Panc1 (cell line): Measurements from ENCODE around the gene SUFU. TPM values are rescaled to one million over a fixed set of nuclear protein-coding genes. Genes with fewer than 3 reads are reported as not detected.

Experiments used
- ATAC-seq: fragments of 200-7000 bp; cut with Tn5 transposase; 2 replicates; pipeline ENCODE4 v1.9.1; 2020; ENCODE audit warnings: mild to moderate bottlenecking, moderate library complexity
- BruUV-seq: library from RNA; stranded (reverse); fragments of 400-500 nt; replicated peaks from 2 replicates; lab custom pipeline; 2021; lab: Mats Ljungman, UMichigan
- CTCF ChIA-PET: fragments of 300-600 bp; sonication (Branson Sonifier 250); formaldehyde crosslinking; loops from one replicate; lab custom pipeline; 2022; ENCODE audit warnings: antibody characterized with exemption; lab: Charles Lee
- POLR2A ChIA-PET: fragments of 300-600 bp; sonication (Branson Sonifier 250); formaldehyde crosslinking; loops from one replicate; lab custom pipeline; 2022; ENCODE audit warnings: antibody characterized with exemption; lab: Charles Lee
- DNase-seq: peaks from one replicate; pipeline ENCODE4 v3.0.0-alpha.2; 2010; ENCODE audit warnings: low read depth, low spot score
- H3K27ac ChIP-seq: 2 replicates; pipeline ENCODE4 v1.5.1; 2011; ENCODE audit warnings: mild to moderate bottlenecking, low read length, inconsistent platforms
- H3K27me3 ChIP-seq: fragments of 200-500 bp; sonication (Bioruptor generic); 2 replicates; pipeline ENCODE4 v1.6.0; 2014; ENCODE audit warnings: low read length, inconsistent platforms; ENCODE audit not compliant: control insufficient read depth, insufficient read depth
- H3K36me3 ChIP-seq: fragments of 200-500 bp; sonication (Bioruptor generic); 2 replicates; pipeline ENCODE4 v1.5.1; 2014; ENCODE audit warnings: inconsistent platforms, mild to moderate bottlenecking, low read length, moderate library complexity; ENCODE audit not compliant: control insufficient read depth, insufficient read depth
- H3K4me1 ChIP-seq: 2 replicates; pipeline ENCODE4 v1.5.1; 2011; ENCODE audit warnings: inconsistent platforms, mild to moderate bottlenecking, low read length, moderate library complexity; ENCODE audit not compliant: control insufficient read depth, insufficient read depth
- H3K4me3 ChIP-seq, 2 experiments: 2 replicates each; pipeline ENCODE4 v1.5.1; 2011 to 2012; ENCODE audit warnings: low read depth in 2 of 2, low read length in 2 of 2, mild to moderate bottlenecking in 2 of 2, inconsistent platforms in 1 of 2, moderate library complexity in 1 of 2
- H3K9me3 ChIP-seq: fragments of 200-500 bp; sonication (Bioruptor generic); 2 replicates; pipeline ENCODE4 v1.5.1; 2014; ENCODE audit warnings: low read depth, mild to moderate bottlenecking, inconsistent platforms, low read length, moderate library complexity; ENCODE audit not compliant: control insufficient read depth, insufficient read depth
- POLR2AphosphoS5 ChIP-seq: IDR thresholded peaks from 2 replicates; pipeline ENCODE4 v1.6.1; 2012; ENCODE audit warnings: mild to moderate bottlenecking, low read depth, low read length, moderate library complexity
- REST ChIP-seq, 2 experiments: IDR thresholded peaks; 2 replicates each; pipeline ENCODE4 v1.6.1; 2011 to 2012; ENCODE audit warnings: low read depth in 2 of 2, control low read depth in 1 of 2, low read length in 1 of 2, mild to moderate bottlenecking in 1 of 2, moderate library complexity in 1 of 2; ENCODE audit not compliant: insufficient read depth in 1 of 2
- SIN3A ChIP-seq: IDR thresholded peaks from 2 replicates; pipeline ENCODE4 v1.6.1; 2012; ENCODE audit warnings: low read depth, mild to moderate bottlenecking, low read length, moderate library complexity, borderline replicate concordance; ENCODE audit not compliant: insufficient read depth
- TCF7L2 ChIP-seq: IDR thresholded peaks from 2 replicates; pipeline ENCODE4 v1.6.1; 2011; ENCODE audit warnings: mild to moderate bottlenecking, low read depth, low read length, inconsistent platforms
- in situ Hi-C: cut with HindIII; loops from 2 replicates; pipeline ENCODE4 v1.10.0; 2016; ENCODE audit warnings: low sequenced_read_pairs, low pct_unique_long_range_greater_than_20kb
- intact Hi-C: fragments of 100-400 bp; cut with micrococcal nuclease; formaldehyde crosslinking; loops from one replicate; pipeline ENCODE4 v1.10.0; 2022; ENCODE audit not compliant: unreplicated experiment
- total RNA-seq: library from RNA; stranded (reverse); gene quantifications from one replicate; pipeline ENCODE4 v1.2.1, GENCODE V29; 2021; ENCODE audit not compliant: unreplicated experiment
- TF ChIP-seq, protein P1 (sequence below): fragments of 450-650 bp; IDR thresholded peaks from 2 replicates; pipeline ENCODE4 v1.5.1; 2017; ENCODE audit warnings: mild to moderate bottlenecking

Gene SUFU
- total RNA-seq, 1 experiment from 2014 or later: 9.5 TPM

DNA sequence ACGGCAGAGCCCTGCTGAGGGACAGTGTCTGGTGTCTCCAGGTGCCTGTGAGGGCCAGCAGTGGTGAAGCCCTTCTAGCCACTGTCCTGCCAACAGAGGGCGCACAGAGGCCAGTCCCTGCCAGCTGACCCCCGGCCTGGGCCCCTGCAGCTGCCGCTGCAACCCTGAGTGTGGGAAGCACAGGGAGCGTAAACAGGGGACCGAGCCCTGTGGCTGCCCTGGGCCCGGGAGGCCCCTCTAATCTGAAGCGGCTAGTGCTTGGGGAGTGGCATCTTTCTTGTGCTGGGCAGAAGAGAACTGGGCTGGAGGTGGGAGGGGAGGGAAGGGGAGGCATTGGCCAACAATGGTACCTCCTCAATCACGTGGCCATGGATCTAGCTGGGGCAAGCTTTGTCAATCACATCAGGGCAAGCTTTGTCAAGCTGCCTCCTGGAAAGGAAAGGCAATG lies 175.1 kb downstream of the SUFU start:
- no peaks in the 10 kb centered on the region for H3K36me3 ChIP-seq
- ChIA-PET POLR2A (no interaction called here), CTCF (interaction anchor here (0.6 to 1.6 kb wide), 4 partner anchors 9 to 224 kb away, joined by 4 to 7 read pairs (median 5); partner anchors contain the start of gene TRIM8)
- ATAC-seq: peak; percentile 94
- H3K27me3 ChIP-seq: no peaks in the 10 kb centered on the region
- TF ChIP-seq, protein P1, sequence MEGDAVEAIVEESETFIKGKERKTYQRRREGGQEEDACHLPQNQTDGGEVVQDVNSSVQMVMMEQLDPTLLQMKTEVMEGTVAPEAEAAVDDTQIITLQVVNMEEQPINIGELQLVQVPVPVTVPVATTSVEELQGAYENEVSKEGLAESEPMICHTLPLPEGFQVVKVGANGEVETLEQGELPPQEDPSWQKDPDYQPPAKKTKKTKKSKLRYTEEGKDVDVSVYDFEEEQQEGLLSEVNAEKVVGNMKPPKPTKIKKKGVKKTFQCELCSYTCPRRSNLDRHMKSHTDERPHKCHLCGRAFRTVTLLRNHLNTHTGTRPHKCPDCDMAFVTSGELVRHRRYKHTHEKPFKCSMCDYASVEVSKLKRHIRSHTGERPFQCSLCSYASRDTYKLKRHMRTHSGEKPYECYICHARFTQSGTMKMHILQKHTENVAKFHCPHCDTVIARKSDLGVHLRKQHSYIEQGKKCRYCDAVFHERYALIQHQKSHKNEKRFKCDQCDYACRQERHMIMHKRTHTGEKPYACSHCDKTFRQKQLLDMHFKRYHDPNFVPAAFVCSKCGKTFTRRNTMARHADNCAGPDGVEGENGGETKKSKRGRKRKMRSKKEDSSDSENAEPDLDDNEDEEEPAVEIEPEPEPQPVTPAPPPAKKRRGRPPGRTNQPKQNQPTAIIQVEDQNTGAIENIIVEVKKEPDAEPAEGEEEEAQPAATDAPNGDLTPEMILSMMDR: peak; percentile 98
- no peak for TF ChIP-seq TCF7L2
- no peaks in the 10 kb centered on the region for H3K4me1 ChIP-seq
- H3K27ac ChIP-seq: no peak overlapping the region
- no peaks in the 10 kb centered on the region for H3K9me3 ChIP-seq
- no peak overlapping the region for H3K4me3 ChIP-seq
- peak; percentile 22 for DNase-seq
- in situ Hi-C loops (no loop called here), intact Hi-C loops (no loop called here)
- no TSS peak for BruUV-seq

- in situ Hi-C loops (no loop called here), intact Hi-C loops (no loop called here)
- H3K9me3 ChIP-seq: no peaks in the 10 kb centered on the region
- ChIA-PET CTCF (interaction anchor here (0.8 to 0.9 kb wide), 3 partner anchors 15 to 35 kb away, joined by 3 to 7 read pairs (median 6); partner anchors contain the start of gene TRIM8), POLR2A (no interaction called here)
- H3K27ac ChIP-seq: no peak overlapping the region
- H3K27me3 ChIP-seq: no peaks in the 10 kb centered on the region
- TF ChIP-seq TCF7L2 (no peak), POLR2AphosphoS5 (no peak), REST (IDR thresholded peaks at IDR 0.05; ENCODE audit: insufficient read depth in 1 of 2, low read depth in 2 of 2, low read length in 1 of 2) (no peak), SIN3A (no peak)
- TF ChIP-seq, protein P1: no peak
- no peaks in the 10 kb centered on the region for H3K36me3 ChIP-seq
- H3K4me3 ChIP-seq: no peak overlapping the region
- ATAC-seq (no peak), DNase-seq (no peak)
- BruUV-seq: no TSS peak
- no peaks in the 10 kb centered on the region for H3K4me1 ChIP-seq
These were observed 175.8 kb downstream of the SUFU start for GRCh38 chr10:102679596-102679995.
